HK-2 (cell line): ENCODE data around the gene TENM3.

ENCODE experiments used
- DNase-seq: peaks from one replicate; pipeline ENCODE4 v3.0.0-alpha.2; 2018; ENCODE audit not compliant: unreplicated experiment

TENM3 gene

GRCh38 chr4:182288534-182288933 is 45.3 kb downstream of the TENM3 start:
- no peak for DNase-seq

GRCh38 chr4:182289809-182290208 is 46.6 kb downstream of the TENM3 start:
- DNase-seq = no peak

GRCh38 chr4:182291175-182291574 is 48.0 kb downstream of the TENM3 start:
- DNase-seq = no peak

- no peak for DNase-seq
Observed at GRCh38 chr4:182291597-182292270, 48.5 kb downstream of the TENM3 start.

- DNase-seq = no peak
Observed at GRCh38 chr4:182292612-182293011, 49.4 kb downstream of the TENM3 start.

DNA sequence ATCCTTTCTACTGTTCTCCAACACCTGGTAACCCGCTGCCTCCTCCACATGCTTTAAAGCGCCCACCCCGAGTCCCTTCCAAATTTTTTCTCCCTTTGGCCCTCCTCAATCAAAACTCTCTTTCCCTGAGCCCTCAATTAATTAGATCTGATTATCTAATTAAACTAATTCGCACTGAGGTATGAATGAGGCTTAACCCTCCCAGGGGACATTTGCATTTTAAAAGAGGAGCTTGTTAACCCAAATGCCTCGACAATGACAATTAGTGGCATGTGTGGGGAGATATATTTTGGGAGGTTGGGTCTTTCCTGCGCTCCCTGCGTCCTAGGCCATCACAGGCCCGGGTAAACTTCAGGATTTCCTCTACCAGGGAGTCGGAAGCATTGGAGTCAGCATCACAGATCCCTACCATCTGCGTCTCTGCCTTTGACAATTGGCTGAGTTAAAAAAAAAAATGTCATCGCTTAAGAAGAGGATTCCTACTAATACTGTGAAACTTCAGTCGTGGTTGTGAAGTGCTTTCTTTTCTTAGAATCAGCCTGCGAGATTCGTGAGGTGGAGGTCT is 50.6 kb downstream of the TENM3 start:
- no peak for DNase-seq

DNA sequence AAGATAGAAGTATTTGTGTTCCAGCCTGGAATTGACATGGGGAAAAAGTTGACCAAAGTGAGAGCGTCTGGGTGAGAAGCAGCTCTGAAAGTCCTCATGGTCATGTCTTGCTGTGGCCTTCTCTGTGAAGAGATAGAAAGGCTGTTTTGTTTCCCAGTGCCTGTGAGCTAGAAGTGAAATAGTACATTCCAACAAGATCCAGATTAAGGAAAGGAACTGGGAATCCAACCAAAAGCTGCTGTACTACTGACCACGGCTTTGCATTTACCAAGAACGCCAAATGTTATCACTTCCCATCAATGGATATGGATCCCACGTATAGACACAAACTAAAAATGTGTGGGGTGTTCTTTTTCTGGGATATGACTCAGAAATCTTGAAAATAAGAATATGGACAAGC is 51.2 kb downstream of the TENM3 start:
- no peak for DNase-seq

GRCh38 chr4:182297659-182298058 is 54.5 kb downstream of the TENM3 start:
- DNase-seq = peak; percentile 59

DNA sequence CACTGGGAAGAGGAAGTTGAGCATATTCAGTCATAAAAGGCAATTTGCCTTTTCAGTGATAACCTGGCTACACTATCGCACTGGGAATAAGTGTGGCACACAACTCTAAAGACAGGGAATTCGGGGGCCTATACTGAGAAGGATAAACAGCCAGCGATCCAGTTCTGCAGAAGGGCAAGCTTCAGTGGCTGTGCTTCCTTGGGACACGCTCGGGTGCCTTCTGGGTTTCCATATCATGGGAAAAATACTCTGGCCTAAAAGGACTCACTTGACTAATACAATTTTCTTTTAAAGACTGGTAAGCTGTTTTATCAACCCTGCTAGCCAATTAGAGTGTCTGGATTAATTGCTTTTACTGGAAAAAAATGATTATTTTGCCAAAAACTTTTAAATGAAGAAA is 58.5 kb downstream of the TENM3 start:
- no peak for DNase-seq

DNA sequence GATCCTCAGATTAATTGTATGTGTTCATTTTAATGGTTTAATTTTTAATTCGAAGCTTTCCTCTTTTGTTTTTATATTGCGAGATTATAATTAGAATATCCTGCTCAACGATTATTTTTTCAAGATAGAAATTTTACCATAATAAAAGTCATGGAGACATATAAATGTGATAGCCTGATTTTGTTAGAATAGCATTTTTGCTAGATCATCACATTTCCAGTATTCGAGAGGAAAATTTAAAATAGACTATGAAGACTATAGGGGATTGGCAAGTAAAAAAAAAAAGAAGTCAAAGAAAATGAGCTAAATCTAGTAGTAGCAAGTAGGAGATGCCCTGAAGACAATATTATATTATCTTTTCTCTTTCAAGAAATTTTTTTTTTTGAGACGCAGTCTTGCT is 60.6 kb downstream of the TENM3 start:
- no peak for DNase-seq

- no peak for DNase-seq
Observed at GRCh38 chr4:182306792-182307507, 63.7 kb downstream of the TENM3 start.

DNA sequence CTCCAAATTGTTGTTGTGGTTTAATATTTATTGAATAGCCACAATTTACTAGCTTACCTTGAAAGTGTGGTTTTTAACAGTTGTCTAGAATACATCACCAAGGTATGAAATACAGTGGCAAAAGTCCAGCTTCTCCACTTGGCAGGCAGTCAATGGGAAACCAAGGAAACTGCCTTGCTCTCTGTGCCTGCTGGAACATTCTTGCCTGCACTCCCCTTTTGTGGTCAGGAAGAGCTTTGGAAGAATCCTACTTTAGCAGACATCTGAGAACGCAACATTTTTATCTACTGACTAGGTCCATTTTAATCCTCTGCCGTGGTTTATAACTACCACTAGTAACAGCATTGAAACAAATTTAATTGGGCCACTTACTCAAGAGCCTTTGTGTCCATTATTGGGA is 64.5 kb downstream of the TENM3 start:
- DNase-seq = peak; percentile 79

DNA sequence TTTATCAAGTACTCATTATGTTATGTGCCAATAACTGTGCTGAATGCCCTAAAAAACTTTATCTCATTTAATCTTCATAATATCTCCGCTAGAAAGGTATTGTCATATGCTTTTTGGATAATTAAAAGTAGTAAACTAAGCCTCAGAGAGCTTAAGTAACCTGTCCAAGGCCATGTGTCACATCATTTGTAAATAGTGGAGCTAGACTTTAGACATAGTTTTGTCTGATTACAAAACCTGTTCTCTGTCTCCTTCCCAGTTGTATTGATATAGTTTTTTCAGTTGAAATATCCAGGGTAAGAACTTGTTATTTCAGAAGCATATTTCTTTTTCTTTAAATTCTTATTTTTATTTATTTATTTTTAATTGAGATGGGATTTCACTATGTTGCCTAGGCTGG is 66.7 kb downstream of the TENM3 start:
- no peak for DNase-seq

DNA sequence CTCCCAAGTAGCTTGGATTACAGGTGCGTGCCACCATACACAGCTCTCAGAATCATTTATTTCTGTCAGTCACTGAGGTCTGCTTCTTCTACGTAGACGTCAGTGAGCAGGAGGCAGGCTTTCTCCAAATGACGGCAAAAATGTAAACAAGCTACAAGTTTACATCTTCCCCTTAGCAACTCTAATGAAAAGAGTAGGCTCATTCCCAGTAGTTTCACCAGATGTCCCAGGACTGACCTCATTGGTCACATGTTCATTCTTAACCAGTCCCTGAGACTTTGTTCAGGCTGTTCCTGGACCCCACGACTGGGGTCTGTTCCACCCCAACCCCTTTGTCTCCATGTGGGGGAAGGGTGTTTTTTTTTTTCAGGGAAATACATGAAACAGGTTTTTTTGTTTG is 67.1 kb downstream of the TENM3 start:
- no peak for DNase-seq

DNA sequence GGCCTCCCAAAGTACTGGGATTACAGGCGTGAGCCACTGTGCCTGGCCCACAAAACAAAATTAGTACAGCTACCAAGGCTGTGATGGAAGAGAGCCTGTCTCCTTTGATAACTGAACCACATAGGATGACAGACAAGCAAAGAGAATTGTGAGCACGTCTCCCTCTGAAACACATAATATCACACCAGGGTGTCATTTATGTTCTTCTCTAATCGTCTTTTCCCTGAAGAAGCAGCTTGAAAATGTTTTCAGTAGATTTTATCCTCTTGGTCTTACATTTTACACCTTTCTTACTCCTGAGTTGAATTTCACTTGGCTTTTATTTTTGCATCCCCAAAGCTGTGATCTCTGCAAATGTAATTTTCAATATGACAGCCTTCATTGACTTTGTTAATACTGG is 67.8 kb downstream of the TENM3 start:
- DNase-seq = no peak

- DNase-seq = no peak
Observed at GRCh38 chr4:182314537-182314936, 71.3 kb downstream of the TENM3 start.

DNA sequence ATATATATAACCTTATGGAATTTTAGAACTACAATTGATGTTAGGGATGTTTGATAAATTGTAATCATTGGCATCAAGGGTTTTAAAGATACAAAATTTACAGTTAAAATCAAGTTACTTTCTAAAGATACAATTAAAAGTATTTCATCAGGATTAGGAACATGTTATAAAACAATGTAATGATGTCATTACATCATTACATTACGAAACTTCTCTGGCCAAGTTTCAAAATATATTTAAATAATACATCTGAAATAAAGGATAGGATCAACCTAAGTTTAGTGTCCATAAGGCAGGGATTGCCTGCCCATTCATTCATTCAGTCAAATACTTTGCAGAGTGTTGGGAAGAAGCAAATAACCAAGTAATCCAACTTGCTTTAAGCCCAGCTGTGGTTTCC is 75.1 kb downstream of the TENM3 start:
- DNase-seq = no peak

DNA sequence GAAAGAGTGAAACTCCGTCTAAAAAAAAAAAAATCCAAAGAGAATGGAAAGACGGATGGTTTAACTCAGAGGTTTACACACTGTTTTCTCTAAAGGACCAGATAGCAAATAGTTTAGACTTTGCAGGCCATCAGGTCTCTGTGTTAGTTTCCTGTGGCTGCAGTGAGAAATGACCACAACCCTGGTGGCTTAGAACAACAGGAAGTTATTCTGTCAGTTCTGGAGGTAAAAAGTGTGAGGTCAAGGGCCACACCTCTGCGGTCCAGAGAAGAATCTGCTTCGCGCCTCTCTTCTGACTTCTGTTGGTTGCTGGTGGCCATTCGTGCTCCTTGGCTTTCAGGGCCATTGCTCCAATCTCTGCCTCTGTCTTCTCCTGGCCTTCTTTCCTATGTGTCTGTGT is 76.9 kb downstream of the TENM3 start:
- DNase-seq = no peak

DNA sequence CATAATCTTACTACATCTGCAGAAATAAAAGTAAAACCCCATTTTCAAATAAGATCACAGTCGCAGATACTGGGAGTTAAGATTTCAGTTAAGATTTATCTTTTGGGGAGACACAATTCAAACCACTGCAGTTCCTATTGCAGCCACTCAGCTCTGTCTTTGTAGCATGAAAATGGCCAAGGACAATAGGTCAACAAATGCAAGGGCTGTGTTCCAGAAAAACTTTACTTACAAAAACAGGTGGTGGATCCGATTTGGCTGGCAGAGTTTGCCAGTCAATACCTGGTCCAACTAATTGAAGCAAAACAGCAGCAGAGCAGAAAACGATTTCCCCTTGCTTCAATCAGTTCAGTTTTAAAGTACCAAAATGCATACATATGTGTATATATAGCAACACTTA is 77.4 kb downstream of the TENM3 start:
- no peak for DNase-seq

DNA sequence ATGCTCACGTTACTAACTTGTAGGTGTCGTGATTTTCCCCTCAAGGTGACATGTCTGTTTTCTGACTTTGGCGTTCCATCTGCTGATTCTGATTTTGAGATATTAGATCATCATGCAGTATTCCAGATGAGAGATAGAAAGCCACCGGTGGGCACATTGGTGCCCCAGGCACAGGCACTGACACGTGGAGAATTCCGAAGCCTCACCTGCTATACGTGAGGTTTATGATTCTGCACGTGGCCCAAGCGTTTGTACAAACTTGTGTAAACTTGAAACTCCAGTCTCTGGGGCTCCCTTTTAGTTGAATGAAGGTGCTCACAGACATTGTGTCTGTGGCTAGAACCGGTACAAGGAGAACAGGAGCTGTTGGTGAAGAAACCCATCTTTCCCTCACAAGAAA is 81.1 kb downstream of the TENM3 start:
- DNase-seq = no peak

DNA sequence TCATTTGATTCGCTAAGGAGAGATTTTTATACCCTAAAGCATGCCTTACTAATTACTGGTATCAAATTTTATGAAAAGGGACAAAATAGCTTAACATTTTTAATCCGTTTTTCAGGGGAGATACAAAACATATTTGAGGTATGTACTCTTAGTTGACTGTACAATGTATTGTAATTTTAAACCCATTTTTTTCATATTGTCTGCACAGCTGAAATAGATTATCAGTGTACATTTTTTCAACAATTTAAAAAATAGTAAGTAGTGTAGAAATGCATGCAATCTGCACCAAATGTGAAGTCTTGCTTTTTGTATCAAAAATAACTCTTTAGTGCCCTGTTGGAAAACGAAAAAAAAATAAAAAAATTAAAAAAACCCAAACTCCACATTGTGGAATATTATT is 82.2 kb downstream of the TENM3 start:
- no peak for DNase-seq

- DNase-seq = no peak
Observed at GRCh38 chr4:182325848-182326255, 82.7 kb downstream of the TENM3 start.

GRCh38 chr4:182328505-182328904 is 85.3 kb downstream of the TENM3 start:
- no peak for DNase-seq
